ENCODE results near the gene ATG13. TPM values are rescaled to one million over a fixed set of nuclear protein-coding genes. Genes with fewer than 3 reads are reported as not detected.

Gene ATG13
- total RNA-seq, 1 donor from 2014 or later: 67.3 TPM

DNA sequence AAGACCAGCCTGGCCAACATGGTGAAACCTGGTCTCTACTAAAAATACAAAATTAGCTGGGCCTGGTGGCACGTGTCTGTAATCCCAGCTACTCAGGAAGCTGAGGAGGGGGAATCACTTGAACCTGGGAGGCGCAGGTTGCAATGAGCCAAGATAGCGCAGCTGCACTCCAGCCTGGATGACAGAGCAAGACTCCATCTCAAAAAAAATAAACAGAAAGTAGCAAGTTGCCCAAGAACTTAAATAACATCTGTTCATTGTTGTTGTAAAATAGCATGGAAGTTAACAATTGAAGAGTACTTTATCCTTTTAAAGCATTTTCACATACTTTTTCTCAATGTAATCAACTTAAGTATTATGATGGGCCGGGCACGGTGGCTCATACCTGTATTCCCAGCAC, 29.2 kb upstream of the ATG13 start:
- H3K4me3 Mint-ChIP-seq: no peak overlapping the region
- peaks cover 19% of the 10 kb centered on the region for H3K4me1 Mint-ChIP-seq (ENCODE audit: unreplicated experiment)
- no peak overlapping the region for H3K27ac Mint-ChIP-seq
- TF ChIP-seq, protein P1, sequence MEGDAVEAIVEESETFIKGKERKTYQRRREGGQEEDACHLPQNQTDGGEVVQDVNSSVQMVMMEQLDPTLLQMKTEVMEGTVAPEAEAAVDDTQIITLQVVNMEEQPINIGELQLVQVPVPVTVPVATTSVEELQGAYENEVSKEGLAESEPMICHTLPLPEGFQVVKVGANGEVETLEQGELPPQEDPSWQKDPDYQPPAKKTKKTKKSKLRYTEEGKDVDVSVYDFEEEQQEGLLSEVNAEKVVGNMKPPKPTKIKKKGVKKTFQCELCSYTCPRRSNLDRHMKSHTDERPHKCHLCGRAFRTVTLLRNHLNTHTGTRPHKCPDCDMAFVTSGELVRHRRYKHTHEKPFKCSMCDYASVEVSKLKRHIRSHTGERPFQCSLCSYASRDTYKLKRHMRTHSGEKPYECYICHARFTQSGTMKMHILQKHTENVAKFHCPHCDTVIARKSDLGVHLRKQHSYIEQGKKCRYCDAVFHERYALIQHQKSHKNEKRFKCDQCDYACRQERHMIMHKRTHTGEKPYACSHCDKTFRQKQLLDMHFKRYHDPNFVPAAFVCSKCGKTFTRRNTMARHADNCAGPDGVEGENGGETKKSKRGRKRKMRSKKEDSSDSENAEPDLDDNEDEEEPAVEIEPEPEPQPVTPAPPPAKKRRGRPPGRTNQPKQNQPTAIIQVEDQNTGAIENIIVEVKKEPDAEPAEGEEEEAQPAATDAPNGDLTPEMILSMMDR (conservative IDR thresholded peaks at IDR 0.05): no peak
- H3K36me3 Mint-ChIP-seq: peaks cover 7% of the 10 kb centered on the region
- DNase-seq (ENCODE audit: extremely low spot score, unreplicated experiment): no peak
- no peaks in the 10 kb centered on the region for H3K27me3 Mint-ChIP-seq
- no peaks in the 10 kb centered on the region for H3K9me3 Mint-ChIP-seq

DNA sequence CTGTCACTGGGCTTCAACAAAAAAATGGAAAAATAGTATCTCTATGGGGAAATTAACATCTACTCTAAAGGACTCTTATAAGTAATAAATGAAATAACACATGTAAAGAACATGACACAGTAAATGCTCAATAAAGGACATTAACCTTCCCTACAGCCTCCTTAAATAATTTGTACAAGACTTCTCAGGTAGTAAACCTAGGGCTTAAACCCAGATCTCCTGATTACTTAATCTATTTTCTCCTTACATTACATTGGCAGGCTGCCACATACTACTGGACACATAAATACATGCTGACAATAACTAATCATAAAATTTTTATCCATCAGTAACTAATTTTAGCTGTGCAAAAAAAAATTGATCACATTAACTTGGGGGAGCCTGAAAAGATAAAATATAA, 28.4 kb upstream of the ATG13 start:
- Mint-ChIP-seq H3K36me3 (peaks cover 7% of the 10 kb centered on the region), H3K27me3 (no peaks in the 10 kb centered on the region), H3K4me3 (no peak overlapping the region), H3K4me1 (ENCODE audit: unreplicated experiment) (peaks cover 22% of the 10 kb centered on the region), H3K9me3 (no peaks in the 10 kb centered on the region), H3K27ac (no peak overlapping the region)
- no peak for DNase-seq (ENCODE audit: extremely low spot score, unreplicated experiment)
- TF ChIP-seq, protein P1 (conservative IDR thresholded peaks at IDR 0.05): no peak

DNA sequence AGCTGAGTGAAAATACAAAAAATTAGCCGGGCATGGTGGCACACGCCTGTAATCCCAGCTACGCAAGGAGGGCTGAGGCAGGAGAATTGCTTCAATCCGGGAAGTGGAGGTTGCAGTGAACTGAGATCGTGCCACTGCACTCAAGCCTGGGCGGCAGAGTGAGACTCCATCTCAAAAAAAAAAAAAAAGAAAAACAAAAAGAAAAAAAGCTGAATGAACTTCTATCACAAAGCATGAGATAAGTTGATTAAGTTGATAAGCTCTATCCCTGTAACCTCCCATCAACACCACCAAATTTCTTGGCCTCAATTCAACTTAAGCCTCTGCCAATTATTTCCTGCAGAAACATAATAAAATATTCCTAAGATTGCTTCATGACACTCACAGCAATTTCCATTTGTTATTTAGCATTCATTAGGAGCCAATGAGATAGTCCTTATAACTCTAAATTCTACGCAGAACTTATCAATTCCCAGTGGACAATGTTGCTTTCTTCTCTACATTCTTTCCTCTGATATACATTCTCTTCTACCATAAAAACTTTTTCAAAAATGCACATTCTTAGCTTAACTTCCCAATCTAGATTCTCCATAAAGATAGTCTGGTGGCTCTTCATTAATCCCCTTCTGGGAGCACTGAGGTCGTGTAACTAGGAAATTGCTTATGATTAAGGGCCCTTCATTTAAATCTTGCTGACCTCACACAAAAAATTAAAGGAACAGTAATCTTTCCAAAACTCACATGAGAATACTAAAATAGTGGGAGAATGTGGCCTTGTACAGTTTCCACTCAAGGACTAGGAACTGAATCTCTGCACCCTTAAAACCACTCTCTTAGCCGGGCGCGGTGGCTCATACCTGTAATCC, 26.4 kb upstream of the ATG13 start:
- Mint-ChIP-seq H3K36me3 (peaks cover 7% of the 10 kb centered on the region), H3K9me3 (no peaks in the 10 kb centered on the region), H3K4me1 (ENCODE audit: unreplicated experiment) (peaks cover 27% of the 10 kb centered on the region), H3K27ac (peak overlapping the region; percentile 27), H3K4me3 (peak overlapping the region; percentile 65), H3K27me3 (no peaks in the 10 kb centered on the region)
- TF ChIP-seq, protein P1 (conservative IDR thresholded peaks at IDR 0.05): no peak
- DNase-seq (ENCODE audit: extremely low spot score, unreplicated experiment): no peak

DNA sequence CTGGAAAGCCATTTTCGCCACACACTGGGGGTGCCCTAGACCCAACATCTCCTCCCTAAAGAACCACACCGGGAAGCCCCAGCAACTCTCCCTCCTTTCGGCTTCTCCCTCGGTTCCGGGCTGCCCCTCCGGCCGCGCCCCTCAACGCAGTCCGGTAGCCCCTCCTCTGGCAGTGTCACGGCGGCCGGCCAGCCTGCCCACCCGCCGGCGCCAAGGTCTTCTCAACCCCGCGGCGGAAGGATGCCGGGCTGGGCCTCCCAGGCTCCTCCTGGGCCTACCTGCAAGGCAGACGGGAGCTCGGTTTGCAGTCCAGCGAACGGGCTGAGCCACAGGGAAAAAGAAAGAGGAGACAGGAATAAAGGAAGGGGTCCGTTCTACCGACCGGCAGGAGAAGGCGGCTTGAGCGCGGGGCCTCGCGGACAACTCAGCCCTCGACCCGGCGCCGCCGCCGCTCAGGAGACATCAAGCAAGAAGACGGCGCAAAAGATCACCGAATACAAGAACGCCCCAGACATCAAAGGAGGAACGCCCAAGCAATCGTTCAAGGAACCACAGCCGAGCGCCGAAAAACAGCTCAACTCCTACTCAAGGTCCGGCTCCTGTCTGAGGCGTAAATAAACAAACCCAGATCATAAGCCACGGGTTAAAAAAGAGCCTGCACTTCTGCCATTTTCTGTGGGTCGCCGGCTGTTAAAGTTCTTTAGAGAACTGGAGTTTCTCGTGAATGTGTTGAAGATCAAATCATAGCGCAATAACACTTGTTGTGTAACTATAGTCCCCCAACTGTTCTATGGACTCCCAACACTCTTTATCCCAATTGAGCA, 23.6 kb upstream of the ATG13 start, which contains the start of gene AMBRA1:
Gene AMBRA1 (minus strand): TSS at position 474 of the 824 bp plus-strand sequence. CDS start 45,643 bp downstream, outside the sequence.
- H3K4me1 Mint-ChIP-seq (ENCODE audit: unreplicated experiment): peaks cover 25% of the 10 kb centered on the region
- peaks cover 3% of the 10 kb centered on the region for H3K36me3 Mint-ChIP-seq
- H3K9me3 Mint-ChIP-seq: no peaks in the 10 kb centered on the region
- H3K27ac Mint-ChIP-seq: peak within 1 kb of the TSS; percentile 93
- peak; percentile 89 for DNase-seq (ENCODE audit: extremely low spot score, unreplicated experiment)
- H3K4me3 Mint-ChIP-seq: peak within 1 kb of the TSS; percentile 97
- no peaks in the 10 kb centered on the region for H3K27me3 Mint-ChIP-seq
- TF ChIP-seq, protein P1 (conservative IDR thresholded peaks at IDR 0.05): no peak

DNA sequence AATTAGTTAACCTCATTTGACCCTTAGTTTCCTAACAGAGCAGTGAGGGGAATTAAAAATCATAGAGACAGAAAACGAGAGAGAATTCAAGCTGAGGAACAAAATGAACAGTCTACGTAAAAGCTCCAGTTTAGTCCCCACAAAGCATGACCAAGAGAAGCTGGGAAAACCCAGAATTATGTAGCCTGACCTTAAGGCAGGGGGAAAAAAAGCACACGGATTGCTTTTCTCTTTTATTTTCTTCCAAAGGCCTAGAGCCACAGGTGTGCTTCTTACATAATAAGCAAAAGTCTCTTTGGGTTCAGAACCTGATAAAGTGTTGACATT, 23.0 kb upstream of the ATG13 start:
- Mint-ChIP-seq H3K4me3 (peak overlapping the region; percentile 97), H3K9me3 (no peaks in the 10 kb centered on the region), H3K27ac (peak overlapping the region; percentile 93), H3K27me3 (no peaks in the 10 kb centered on the region), H3K4me1 (ENCODE audit: unreplicated experiment) (peaks cover 20% of the 10 kb centered on the region), H3K36me3 (peaks cover 3% of the 10 kb centered on the region)
- no peak for DNase-seq (ENCODE audit: extremely low spot score, unreplicated experiment)
- TF ChIP-seq, protein P1 (conservative IDR thresholded peaks at IDR 0.05): no peak

Data from type B pancreatic cell (in vitro differentiated cells).